ENCODE results near the gene DRD1.
"Not testable (repeated sequence)": the region's sequence is repeated elsewhere in the genome, so short reads cannot be mapped to it uniquely, and the experiment has no call there.

Gene DRD1

GRCh38 chr5:175424594-175424993 lies 19.4 kb downstream of the DRD1 start:
- DNase-seq = not testable (repeated sequence)

DNA sequence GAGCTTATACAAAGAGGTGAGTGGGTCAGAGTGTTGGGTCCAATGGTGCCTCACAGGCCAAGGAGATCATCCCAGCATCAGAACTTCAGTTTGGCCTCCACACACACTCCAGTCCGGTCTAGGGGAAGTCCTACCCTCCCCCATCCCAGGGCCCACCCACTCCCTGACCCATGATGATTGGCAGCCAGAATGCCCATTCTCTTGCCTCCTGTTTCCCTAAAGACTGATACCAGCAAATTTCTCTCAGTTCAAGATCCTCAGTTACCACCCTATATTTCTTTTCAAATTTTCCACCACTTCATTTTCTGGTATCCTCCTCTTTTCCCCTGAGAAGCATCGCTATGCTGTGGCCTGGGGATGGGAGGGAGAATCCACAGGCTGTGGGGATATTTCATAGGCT lies 21.9 kb downstream of the DRD1 start:
- DNase-seq = no peak

- DNase-seq = no peak
These were observed 23.6 kb downstream of the DRD1 start for GRCh38 chr5:175420383-175420782.

DNA sequence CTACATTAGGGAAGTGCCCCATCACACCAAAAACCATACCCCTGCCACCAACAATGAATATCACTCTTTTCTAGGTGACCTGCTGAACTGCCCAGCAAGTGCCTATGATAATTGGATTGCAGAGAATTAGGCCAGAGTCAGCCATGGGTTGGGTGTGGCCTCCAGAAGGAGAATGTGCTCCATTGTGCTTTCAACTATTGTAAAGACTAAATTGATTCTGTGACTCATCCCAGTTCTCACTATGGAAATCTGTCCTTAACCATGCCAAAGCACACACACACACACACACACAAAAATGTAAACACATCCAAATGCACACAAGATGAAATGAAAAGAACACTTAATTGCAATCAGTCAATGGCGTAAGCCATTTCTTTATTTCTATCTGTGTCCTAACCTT lies 25.7 kb downstream of the DRD1 start:
- no peak for DNase-seq

DNA sequence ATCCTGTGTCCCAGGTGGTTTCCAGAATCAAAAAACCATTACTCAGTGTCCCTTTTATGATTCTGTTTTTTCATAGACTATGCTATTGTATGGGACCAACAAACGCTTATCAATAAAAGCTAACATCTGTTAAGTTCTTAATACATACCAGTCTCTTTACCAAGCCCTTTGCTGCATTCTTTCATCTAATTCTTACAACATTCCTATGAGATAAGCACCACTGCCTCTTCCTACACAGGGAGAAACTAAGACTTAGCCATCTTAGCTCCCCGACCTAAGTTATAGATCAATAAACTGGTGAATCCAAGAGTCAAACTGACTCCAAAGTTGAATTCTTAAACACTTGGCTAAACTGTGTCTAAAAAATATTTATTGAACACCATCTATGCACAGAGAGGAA lies 26.6 kb downstream of the DRD1 start:
- no peak for DNase-seq

DNA sequence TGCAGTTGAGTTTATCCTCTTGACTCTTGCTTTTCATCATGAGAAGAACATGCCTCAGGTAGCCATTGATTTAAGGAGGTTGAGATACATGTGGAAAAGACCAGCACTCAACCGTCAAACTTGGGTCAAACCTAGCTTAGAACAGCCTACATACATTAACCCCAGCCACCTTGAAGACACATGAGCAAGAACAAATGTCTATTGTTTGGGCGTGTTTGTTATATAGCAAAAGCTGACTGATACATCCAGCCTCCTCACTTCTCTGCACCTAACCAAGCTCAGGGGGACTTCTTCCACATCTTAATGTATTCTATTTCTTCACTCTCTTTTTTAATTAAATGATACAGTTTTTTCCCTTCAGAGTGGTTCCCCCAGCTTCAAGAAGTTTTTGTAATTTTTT lies 28.7 kb downstream of the DRD1 start:
- no peak for DNase-seq

- DNase-seq = no peak
These were observed 33.1 kb downstream of the DRD1 start for GRCh38 chr5:175410926-175411325.

DNA sequence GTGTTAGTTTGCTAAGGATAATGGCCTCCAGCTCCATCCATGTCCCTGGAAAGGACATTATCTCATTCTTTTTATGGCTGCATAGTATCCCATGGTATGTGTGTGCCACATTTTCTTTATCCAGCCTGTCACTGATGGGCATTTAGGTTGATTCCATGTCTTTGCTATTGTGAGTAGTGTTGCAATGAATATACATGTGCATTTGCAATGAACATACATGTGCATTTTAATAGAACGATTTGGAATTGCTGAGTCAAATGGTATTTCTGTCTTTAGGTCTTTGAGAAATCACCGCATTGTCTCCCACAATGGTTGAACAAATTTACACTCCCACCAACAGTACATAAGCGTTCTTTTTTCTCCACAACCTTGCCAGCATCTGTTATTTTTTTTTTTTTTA lies 37.7 kb downstream of the DRD1 start:
- DNase-seq = no peak

DNA sequence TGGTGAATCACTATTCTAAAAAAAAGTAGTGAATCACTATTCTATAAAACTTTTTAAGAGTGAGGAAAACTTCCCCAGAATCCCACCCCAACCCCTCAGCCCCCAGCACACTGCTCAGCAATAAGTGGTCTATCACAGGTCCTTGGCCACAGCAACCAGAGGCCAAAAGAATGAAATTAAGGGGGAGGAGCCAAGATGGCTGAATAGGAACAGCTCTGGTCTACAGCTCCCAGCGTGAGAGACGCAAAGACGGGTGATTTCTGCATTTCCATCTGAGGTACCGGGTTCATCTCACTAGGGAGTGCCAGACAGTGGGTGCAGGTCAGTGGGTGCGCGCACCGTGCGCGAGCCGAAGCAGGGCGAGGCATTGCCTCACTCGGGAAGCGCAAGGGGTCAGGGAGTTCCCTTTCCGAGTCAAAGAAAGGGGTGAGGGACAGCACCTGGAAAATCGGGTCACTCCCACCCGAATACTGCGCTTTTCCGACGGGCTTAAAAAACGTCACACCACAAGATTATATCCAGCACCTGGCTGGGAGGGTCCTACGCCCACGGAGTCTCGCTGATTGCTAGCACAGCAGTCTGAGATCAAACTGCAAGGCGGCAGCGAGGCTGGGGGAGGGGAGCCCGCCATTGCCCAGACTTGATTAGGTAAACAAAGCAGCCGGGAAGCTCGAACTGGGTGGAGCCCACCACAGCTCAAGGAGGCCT lies 46.2 kb downstream of the DRD1 start:
- DNase-seq = not testable (repeated sequence)

- not testable (repeated sequence) for DNase-seq
These were observed 48.6 kb downstream of the DRD1 start for GRCh38 chr5:175395430-175395829.

DNA sequence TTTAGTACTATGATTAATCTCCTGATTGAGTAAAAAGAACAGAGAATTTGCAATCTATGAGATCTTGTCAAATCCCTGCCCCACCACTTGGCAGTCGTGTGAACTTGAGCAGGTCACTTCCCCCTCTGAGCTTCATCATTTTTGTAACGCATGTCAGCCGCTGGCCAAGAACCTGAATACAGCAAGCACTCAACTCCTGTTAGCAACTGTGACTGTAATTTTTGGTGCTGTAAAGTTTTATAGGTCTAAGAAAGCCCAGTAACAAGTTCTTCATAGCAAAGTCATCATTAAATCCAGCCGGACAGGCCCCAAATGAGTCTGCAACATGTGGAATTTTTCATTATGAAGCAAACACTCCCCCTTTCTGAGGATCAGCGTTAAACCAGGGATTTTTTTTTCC lies 49.4 kb downstream of the DRD1 start:
- DNase-seq = no peak

DNA sequence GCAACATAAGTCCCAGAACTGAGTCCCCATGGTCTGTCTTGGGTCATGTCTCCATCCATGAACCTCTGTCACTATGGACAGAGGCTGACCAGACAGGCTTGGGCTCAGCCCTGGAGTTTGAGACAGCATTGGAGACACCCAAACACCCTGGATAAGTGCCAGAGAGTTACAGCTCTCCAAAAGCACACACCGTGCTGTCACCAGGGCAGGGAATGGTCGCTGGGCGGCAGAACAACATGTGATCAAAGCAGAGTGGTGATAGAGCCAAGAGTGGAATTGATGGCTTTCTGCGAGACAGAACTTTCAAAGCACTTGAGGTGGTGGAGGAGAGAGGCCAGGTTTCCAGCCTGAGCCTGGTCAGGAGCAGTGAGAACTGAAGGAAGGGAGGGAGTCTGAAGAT lies 50.1 kb downstream of the DRD1 start:
- no peak for DNase-seq

DNA sequence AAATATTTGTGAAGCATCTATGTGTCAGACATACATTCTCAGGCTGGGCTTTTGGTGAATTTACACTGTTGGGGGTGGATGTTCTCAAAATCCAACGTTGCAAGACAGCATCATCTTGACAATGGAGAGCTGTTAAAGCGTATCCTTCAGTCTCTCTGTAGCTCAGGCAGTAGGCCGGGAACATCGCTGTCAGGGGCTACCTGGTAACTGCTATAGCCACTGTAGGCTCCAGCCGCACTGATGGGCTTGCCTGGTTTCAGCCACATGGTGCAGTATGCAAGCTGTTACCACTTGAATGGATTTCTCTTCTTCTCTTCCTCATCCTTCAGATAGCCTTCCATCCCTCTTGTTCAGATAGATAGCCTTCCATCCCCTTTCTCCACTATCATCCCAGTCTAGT lies 51.7 kb downstream of the DRD1 start:
- no peak for DNase-seq

GRCh38 chr5:175390352-175391083 lies 53.5 kb downstream of the DRD1 start:
- DNase-seq = no peak
